Measurements from ENCODE around the gene SNORC. TPM values are rescaled to one million over a fixed set of nuclear protein-coding genes. Genes with fewer than 3 reads are reported as not detected.

SNORC gene
- total and polyA plus RNA-seq, 8 donors = 0.76 to 13.2 (median 1.8) TPM

- H3K36me3 ChIP-seq = no peaks in the 10 kb centered on the region
- H3K4me3 ChIP-seq = no peak overlapping the region
- H3K9me3 ChIP-seq = no peaks in the 10 kb centered on the region
- ATAC-seq (no peak), FAIRE-seq (no peak), DNase-seq (no peak)
- peaks cover 0 to 3% (median 0%) of the 10 kb centered on the region in 3 donors for H3K4me1 ChIP-seq
- intact Hi-C loops (cut with DNase I) = loop anchor here in 1 of 3 donors (10.0 kb wide), 1 partner anchor 173 kb away; no protein-coding TSS in a partner anchor
- H3K27ac ChIP-seq = no peak overlapping the region
- no peaks in the 10 kb centered on the region for H3K27me3 ChIP-seq
- 80 to 91% methylated on average over 15 of the region's 15 CpGs for WGBS, 2 donors
- no peak for TF ChIP-seq CTCF (IDR thresholded peaks at IDR 0.05)
Observed at GRCh38 chr2:232871418-232871834, 1.4 kb downstream of the SNORC start.

GRCh38 chr2:232871835-232872736, 2.0 kb downstream of the SNORC start:
- no peaks in the 10 kb centered on the region for H3K27me3 ChIP-seq
- intact Hi-C loops (cut with DNase I) = loop anchor here in 1 of 3 donors (10.0 kb wide), 1 partner anchor 173 kb away; no protein-coding TSS in a partner anchor
- H3K9me3 ChIP-seq = no peaks in the 10 kb centered on the region
- 87 to 88% methylated on average over 22 of the region's 22 CpGs for WGBS, 2 donors
- H3K4me1 ChIP-seq = peaks cover 0 to 3% (median 0%) of the 10 kb centered on the region in 3 donors
- FAIRE-seq (no peak), ATAC-seq (no peak), DNase-seq (no peak)
- TF ChIP-seq CTCF (IDR thresholded peaks at IDR 0.05) = no peak
- H3K36me3 ChIP-seq = no peaks in the 10 kb centered on the region
- H3K4me3 ChIP-seq = no peak overlapping the region
- no peak overlapping the region for H3K27ac ChIP-seq

GRCh38 chr2:232872826-232873225, 2.8 kb downstream of the SNORC start:
- TF ChIP-seq CTCF (IDR thresholded peaks at IDR 0.05) = no peak
- FAIRE-seq = no peak
- intact Hi-C loops (cut with DNase I) = loop anchor here in 1 of 3 donors (10.0 kb wide), 1 partner anchor 172 kb away; no protein-coding TSS in a partner anchor
- Histone ChIP-seq H3K4me1 (peaks cover 0 to 3% (median 0%) of the 10 kb centered on the region in 3 donors), H3K36me3 (no peaks in the 10 kb centered on the region), H3K27ac (no peak overlapping the region), H3K27me3 (no peaks in the 10 kb centered on the region), H3K9me3 (no peaks in the 10 kb centered on the region), H3K4me3 (no peak overlapping the region)
- WGBS, 2 donors = 86 to 87% methylated on average over 9 of the region's 9 CpGs
- no peak for DNase-seq
- no peak for ATAC-seq

- FAIRE-seq = no peak
- peak in 1 of 6 donors; percentile 48 for DNase-seq
- no peak for ATAC-seq
- intact Hi-C loops (cut with DNase I) = loop anchor here in 1 of 3 donors (10.0 kb wide), 1 partner anchor 171 kb away; no protein-coding TSS in a partner anchor
- Histone ChIP-seq H3K4me3 (no peak overlapping the region), H3K9me3 (no peaks in the 10 kb centered on the region), H3K36me3 (no peaks in the 10 kb centered on the region), H3K27ac (no peak overlapping the region), H3K27me3 (no peaks in the 10 kb centered on the region), H3K4me1 (peaks cover 0 to 3% (median 0%) of the 10 kb centered on the region in 3 donors)
- WGBS, 2 donors = 90 to 95% methylated on average over 13 to 14 of the region's 14 CpGs
- TF ChIP-seq CTCF (IDR thresholded peaks at IDR 0.05) = no peak
Observed at GRCh38 chr2:232873292-232873908, 3.3 kb downstream of the SNORC start.

Data from pancreas (tissue), 10 donors.